ENCODE results near the gene FAM219A. TPM values are rescaled to one million over a fixed set of nuclear protein-coding genes. Genes with fewer than 3 reads are reported as not detected.

The FAM219A gene
- total RNA-seq, 1 donor from 2014 or later, result 22.9 TPM

GRCh38 chr9:34380511-34381315 lies 77.7 kb downstream of the FAM219A start:
- Histone ChIP-seq H3K4me3 (peak overlapping the region; percentile 81), H3K4me1 (peaks cover 50% of the 10 kb centered on the region), H3K27ac (replicated peaks) (peak overlapping the region; percentile 88), H3K36me3 (no peaks in the 10 kb centered on the region), H3K27me3 (ENCODE audit: low read depth) (no peaks in the 10 kb centered on the region), H3K9me3 (replicated peaks) (no peaks in the 10 kb centered on the region)
- TF ChIP-seq CTCF (IDR thresholded peaks at IDR 0.05; ENCODE audit: borderline replicate concordance), result no peak
- peak; percentile 84 for DNase-seq
- intact Hi-C loops (cut with micrococcal nuclease), result no loop called here

DNA sequence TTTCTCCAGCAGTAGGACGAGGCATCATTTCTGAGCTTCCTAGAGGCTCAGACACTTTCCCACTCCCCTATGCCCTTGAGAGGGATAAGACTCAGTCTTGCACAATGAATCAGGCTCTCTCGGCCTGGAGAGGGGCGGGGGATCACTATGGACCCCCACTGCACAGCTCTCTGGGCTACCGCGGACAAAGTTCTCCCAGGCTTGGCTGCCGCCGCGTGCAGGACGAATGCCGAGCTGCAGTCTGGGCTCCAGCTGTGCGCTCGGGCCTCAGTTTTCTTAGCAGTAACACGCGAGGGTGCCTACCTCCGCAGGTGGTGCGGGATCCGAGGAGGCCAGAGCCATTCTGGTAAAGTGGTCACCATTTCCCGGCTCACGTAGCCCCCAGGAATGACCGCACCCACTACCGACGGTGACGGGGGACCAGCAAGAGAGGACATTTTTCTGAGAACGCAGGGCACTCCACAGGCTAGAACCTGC lies 78.3 kb downstream of the FAM219A start:
- H3K27ac ChIP-seq (replicated peaks), result peak overlapping the region; percentile 88
- intact Hi-C loops (cut with micrococcal nuclease), result no loop called here
- H3K4me1 ChIP-seq, result peaks cover 56% of the 10 kb centered on the region
- TF ChIP-seq CTCF (IDR thresholded peaks at IDR 0.05; ENCODE audit: borderline replicate concordance), result no peak
- DNase-seq, result no peak
- H3K36me3 ChIP-seq, result no peaks in the 10 kb centered on the region
- H3K4me3 ChIP-seq, result peak overlapping the region; percentile 81
- H3K9me3 ChIP-seq (replicated peaks), result no peaks in the 10 kb centered on the region
- H3K27me3 ChIP-seq (ENCODE audit: low read depth), result no peaks in the 10 kb centered on the region

GRCh38 chr9:34379334-34380033 lies 78.9 kb downstream of the FAM219A start:
- Histone ChIP-seq H3K4me3 (peak overlapping the region; percentile 81), H3K4me1 (peaks cover 59% of the 10 kb centered on the region), H3K27ac (replicated peaks) (peak overlapping the region; percentile 88), H3K9me3 (replicated peaks) (no peaks in the 10 kb centered on the region), H3K36me3 (no peaks in the 10 kb centered on the region), H3K27me3 (ENCODE audit: low read depth) (no peaks in the 10 kb centered on the region)
- intact Hi-C loops (cut with micrococcal nuclease), result loop anchor here (2.0 kb wide), 1 partner anchor 47 kb away; no protein-coding TSS in a partner anchor
- DNase-seq, result peak; percentile 84
- peak; percentile 99 for TF ChIP-seq CTCF (IDR thresholded peaks at IDR 0.05; ENCODE audit: borderline replicate concordance)

DNA sequence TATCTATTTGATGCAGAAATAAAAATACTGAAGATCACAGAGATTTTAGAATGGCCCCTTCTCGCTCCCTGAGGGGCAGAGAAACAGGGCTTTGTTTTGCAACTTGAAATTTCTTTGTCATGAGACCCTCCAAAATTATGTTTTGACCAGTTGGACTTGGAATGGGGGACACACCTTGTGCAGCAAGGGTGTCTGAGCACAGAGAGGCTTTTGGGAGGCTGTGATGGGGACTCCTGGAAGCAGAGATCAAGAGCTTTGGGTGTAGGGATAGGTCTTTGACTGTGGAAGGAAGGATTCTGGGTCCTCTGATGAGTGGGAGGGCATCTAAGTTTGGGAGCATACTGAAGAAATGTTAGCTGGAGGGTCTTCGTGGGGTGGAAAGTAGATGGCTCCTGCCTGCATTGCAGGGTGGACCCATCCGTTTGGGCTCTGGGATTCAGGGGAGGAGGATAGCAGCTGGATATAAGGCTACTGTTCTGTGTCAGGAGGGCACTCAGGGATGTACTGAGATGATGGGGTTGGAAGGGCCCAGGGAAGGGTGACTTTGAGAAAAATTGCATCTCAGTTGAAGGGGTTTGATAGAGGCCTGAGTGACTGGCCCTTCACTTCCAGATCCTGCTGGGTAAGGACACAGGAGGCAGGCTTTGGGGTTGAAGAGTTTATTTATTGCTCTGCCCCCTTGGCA lies 79.9 kb downstream of the FAM219A start:
- peaks cover 59% of the 10 kb centered on the region for H3K4me1 ChIP-seq
- H3K36me3 ChIP-seq, result no peaks in the 10 kb centered on the region
- TF ChIP-seq CTCF (IDR thresholded peaks at IDR 0.05; ENCODE audit: borderline replicate concordance), result no peak
- peak overlapping the region; percentile 88 for H3K27ac ChIP-seq (replicated peaks)
- intact Hi-C loops (cut with micrococcal nuclease), result loop anchor here (2.0 kb wide), 1 partner anchor 46 kb away; no protein-coding TSS in a partner anchor
- no peaks in the 10 kb centered on the region for H3K27me3 ChIP-seq (ENCODE audit: low read depth)
- no peak for DNase-seq
- no peak overlapping the region for H3K4me3 ChIP-seq
- H3K9me3 ChIP-seq (replicated peaks), result no peaks in the 10 kb centered on the region

- Histone ChIP-seq H3K27ac (replicated peaks) (peak overlapping the region; percentile 78), H3K9me3 (replicated peaks) (no peaks in the 10 kb centered on the region), H3K4me1 (peaks cover 59% of the 10 kb centered on the region), H3K36me3 (peaks cover 2% of the 10 kb centered on the region), H3K4me3 (peak overlapping the region; percentile 87), H3K27me3 (ENCODE audit: low read depth) (peaks cover under 1% of the 10 kb centered on the region)
- intact Hi-C loops (cut with micrococcal nuclease), result no loop called here
- no peak for TF ChIP-seq CTCF (IDR thresholded peaks at IDR 0.05; ENCODE audit: borderline replicate concordance)
- DNase-seq, result no peak
Measured at GRCh38 chr9:34377404-34377746, 81.0 kb downstream of the FAM219A start.
